Activated naive CD4-positive, alpha-beta T cell treated with anti-CD3 and anti-CD28 coated beads, Interleukin-2, amount 50 U/mL, for 24 hours (primary cell): ENCODE results near the gene ZDHHC11.
"Not testable (repeated sequence)": the region's sequence is repeated elsewhere in the genome, so short reads cannot be mapped to it uniquely, and the experiment has no call there.

Source experiments
- H3K27ac Mint-ChIP-seq: one replicate; pipeline ENCODE4 v1.8.0; 2021; ENCODE audit warnings: mild to moderate bottlenecking, mixed read lengths
- H3K27me3 Mint-ChIP-seq: one replicate; pipeline ENCODE4 v1.8.0; 2021; ENCODE audit warnings: mixed read lengths
- H3K36me3 Mint-ChIP-seq: one replicate; pipeline ENCODE4 v1.8.0; 2021; ENCODE audit warnings: mixed read lengths
- H3K4me1 Mint-ChIP-seq: one replicate; pipeline ENCODE4 v1.8.0; 2021; ENCODE audit warnings: mixed read lengths
- H3K4me3 Mint-ChIP-seq: one replicate; pipeline ENCODE4 v1.8.0; 2021; ENCODE audit warnings: mild to moderate bottlenecking, mixed read lengths
- H3K9me3 Mint-ChIP-seq: one replicate; pipeline ENCODE4 v1.8.0; 2021; ENCODE audit warnings: mixed read lengths

Gene ZDHHC11

DNA sequence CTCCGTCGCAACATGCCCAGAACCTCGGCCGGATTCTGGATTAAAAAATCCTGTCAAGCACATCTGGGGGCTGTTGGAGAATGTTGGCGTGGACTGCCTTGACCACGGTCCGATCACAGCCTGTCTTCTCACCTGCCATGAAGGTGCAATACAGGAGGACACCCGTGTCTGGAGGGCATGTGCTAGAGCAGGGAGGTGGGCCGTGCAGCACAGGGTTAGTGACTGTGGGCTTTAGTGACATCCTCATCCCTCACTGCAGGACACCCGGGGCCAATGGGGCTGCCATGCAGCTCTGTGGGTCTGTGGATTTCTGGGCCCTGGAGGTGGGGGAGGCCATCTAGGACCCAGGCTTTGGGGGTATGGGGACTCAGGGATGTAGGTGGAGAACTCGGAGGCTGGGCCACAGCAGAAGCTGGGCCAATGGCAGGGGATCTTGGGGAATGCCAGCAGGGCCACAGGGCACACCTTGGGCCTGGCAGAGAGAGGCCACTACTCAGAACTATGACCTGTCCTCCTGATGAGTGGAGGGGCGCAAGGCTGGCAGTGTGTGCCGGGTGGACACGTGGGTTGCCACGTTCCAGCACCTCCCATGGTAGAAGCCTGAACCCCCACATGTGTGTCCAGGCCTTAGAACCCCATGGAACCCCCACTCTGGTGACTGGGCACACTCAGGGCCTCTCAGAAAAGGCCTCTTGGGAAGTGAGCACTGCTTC, 89.6 kb downstream of the ZDHHC11 start:
- Mint-ChIP-seq H3K36me3 (no peaks in the 10 kb centered on the region), H3K27me3 (no peaks in the 10 kb centered on the region), H3K4me3 (no peak overlapping the region), H3K9me3 (no peaks in the 10 kb centered on the region), H3K4me1 (peaks cover 15% of the 10 kb centered on the region), H3K27ac (no peak overlapping the region)

DNA sequence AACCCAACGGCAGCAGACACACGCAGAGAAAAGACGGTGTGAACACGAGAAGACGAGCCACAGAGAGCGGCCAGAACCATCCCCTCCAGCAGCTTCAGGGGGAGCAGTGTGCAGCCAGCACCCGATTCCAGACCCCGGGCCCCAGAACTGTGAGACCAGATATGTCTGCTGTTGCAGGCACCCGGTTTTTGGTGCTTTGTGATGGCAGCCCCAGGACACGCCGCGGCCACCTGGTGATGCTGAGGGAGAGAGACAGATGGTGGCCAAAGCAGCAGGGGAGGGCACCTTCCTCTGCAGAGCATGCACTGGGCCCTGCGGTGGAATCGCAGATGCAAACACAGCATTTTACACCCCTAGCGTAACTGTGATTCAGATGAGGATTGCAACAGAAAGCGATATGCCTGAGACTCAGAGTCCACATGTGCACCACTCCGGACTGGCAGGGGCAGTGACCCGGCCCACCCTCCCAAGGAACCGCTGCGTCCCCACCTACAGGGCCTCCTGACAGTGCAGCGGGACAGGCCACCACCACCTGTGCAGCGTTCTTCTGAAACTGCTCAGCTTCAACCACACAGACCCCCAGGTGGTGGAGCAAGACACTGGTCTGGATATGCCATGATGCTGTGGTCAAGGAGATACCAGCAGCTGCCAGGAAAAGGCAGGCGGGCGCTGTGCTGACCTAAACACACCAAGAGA, 90.3 kb downstream of the ZDHHC11 start:
- Mint-ChIP-seq H3K36me3 (no peaks in the 10 kb centered on the region), H3K27ac (no peak overlapping the region), H3K4me1 (peaks cover 15% of the 10 kb centered on the region), H3K27me3 (no peaks in the 10 kb centered on the region), H3K4me3 (no peak overlapping the region), H3K9me3 (no peaks in the 10 kb centered on the region)

DNA sequence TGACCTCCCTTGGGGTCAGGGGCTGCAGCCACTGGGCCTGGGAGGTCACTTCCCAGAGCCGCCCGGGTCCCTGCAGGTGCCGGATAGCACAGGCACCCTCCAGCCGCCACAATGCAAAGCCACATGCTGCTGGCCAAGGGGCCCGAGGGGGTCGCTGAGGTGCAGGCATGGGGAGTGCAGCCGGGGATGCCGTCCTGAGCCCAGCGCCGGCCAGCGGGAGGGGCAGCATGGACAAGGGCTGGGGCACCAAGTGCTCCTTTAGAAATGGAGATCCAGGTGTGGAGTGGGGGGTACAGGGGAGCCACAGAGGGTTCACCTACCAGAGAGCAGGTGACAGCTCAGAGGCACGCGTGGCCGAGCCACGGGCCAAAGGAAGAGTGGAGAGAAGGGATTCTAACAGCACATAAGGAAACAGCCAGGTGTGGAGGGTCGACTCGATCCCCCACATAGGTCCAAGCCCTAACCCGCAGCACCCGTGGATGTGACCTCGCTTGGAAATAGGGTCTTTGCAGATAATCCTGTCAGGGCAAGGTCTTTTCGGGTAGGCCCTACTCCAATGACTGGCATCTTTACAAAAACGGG, 90.9 kb downstream of the ZDHHC11 start:
- no peak overlapping the region for H3K27ac Mint-ChIP-seq
- no peaks in the 10 kb centered on the region for H3K27me3 Mint-ChIP-seq
- no peak overlapping the region for H3K4me3 Mint-ChIP-seq
- H3K36me3 Mint-ChIP-seq: no peaks in the 10 kb centered on the region
- no peaks in the 10 kb centered on the region for H3K9me3 Mint-ChIP-seq
- peaks cover 15% of the 10 kb centered on the region for H3K4me1 Mint-ChIP-seq

DNA sequence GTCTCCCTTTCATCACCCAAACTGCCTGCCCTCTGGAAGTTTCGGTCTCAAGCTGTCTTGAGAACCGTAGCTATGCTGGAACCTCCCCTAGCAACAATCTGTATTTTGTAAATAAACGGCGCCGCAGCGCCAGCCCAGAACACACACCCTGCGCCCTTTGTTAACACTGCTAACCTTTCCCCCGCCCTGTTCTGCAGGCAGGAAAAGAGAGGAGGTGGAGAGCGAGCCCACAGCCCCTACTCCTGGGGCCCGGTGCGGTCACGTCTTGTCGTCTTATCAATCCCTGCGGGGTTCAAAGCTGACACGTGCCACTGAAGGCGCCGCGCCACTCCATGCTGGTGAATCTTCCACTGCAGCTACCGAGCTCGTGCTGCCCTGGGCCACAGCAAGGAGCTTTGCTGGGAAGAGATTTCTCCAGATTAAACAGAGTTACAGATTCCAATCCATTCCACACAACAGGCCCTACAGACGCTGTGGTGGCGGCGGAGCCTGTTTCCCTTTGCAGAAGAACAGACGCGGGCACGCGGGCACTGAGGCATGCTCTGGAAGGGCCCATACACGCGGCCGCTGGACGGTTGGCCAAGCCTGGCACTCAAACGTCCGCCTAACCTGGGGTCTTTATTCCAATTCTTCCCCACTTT, 91.6 kb downstream of the ZDHHC11 start:
- Mint-ChIP-seq H3K9me3 (no peaks in the 10 kb centered on the region), H3K4me3 (peak overlapping the region; percentile 12), H3K36me3 (no peaks in the 10 kb centered on the region), H3K27me3 (no peaks in the 10 kb centered on the region), H3K27ac (no peak overlapping the region), H3K4me1 (peaks cover 15% of the 10 kb centered on the region)

DNA sequence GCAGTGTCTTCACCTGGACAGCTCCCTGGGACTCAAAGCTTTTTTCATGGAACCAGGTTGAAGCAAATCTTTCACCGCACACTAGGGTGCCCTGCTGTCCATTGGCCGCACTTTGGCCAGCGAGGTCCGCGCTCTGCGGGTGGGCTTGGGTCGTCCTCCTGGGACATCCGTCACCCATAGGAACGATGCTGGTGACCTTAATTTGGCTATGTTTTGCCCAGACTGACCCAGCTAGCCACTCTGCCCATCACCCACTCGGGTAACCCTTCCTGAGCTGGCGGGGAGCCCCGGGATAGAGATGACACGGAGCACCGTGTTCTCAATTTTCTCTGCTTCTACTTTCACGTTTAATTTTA, 92.1 kb downstream of the ZDHHC11 start:
- Mint-ChIP-seq H3K27me3 (no peaks in the 10 kb centered on the region), H3K4me1 (peaks cover 15% of the 10 kb centered on the region), H3K27ac (no peak overlapping the region), H3K4me3 (peak overlapping the region; percentile 12), H3K9me3 (no peaks in the 10 kb centered on the region), H3K36me3 (no peaks in the 10 kb centered on the region)

DNA sequence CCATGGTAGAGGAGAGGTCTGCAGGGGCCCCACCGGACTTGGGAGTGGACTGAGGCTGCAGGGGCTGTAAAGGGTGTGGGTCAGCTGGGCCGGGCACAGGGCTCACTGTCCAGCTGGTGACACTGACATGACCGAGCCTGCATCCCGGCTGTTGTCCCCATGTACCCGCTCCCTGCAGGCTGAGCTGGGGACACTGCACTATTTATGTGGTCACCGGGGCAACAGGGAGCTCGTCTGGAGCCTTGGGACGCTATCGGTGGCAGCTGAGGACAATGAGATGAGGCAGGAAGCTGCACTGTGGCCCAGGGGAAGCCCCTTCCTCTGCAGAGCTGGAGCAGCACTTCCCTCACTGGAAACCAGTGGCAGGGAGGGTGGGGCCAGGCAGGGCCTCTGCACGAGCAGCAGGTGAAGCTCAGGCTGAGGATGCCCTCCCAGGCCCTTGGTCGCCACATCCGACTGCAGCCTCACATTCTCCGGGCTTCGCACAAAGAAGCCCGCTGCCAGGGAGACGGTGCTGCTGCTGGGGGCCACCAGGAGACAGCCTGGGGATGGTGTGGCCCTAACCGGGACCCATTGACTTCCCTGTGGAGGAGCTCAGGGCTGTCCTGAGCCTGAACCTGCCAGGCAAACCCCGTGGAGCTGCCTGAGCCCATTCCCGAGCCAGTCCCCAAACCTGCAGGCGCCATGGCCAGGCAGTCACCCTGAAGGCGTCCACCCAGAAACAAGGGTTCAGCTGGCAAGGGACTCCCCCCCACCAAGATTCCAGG, 92.7 kb downstream of the ZDHHC11 start:
- no peak overlapping the region for H3K27ac Mint-ChIP-seq
- H3K4me3 Mint-ChIP-seq: no peak overlapping the region
- H3K27me3 Mint-ChIP-seq: no peaks in the 10 kb centered on the region
- H3K9me3 Mint-ChIP-seq: no peaks in the 10 kb centered on the region
- H3K36me3 Mint-ChIP-seq: no peaks in the 10 kb centered on the region
- peaks cover 15% of the 10 kb centered on the region for H3K4me1 Mint-ChIP-seq

DNA sequence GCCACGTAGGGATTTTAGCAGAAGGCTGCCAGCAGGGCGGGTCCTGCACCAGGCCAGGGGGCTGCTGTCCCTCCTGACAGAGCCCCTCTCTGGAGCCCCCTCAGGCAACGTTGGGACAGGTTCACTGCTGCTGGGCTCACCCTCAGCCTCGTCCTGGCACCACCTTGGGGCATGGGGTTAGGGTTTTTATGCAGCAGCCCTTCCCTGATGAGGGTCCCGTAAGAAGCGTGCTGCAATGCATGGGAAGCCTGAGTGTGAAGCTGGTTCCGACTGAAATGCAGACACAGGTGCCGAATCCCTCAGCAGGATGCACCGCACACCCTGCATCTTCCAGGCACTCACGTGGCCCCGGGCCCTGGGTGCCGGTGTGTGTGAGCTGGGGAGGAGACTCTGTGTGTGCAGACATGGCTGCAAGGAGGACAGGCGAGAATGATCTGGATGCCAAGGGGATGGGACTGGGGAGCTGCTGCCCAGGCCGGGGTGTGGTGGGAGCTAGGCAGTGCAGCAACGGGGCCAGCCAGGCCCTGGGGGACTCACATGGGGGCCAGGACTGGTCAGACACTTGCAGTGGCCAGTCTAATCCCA, 93.3 kb downstream of the ZDHHC11 start:
- H3K4me1 Mint-ChIP-seq: peaks cover 15% of the 10 kb centered on the region
- no peak overlapping the region for H3K4me3 Mint-ChIP-seq
- H3K27ac Mint-ChIP-seq: peak overlapping the region; percentile 23
- no peaks in the 10 kb centered on the region for H3K9me3 Mint-ChIP-seq
- no peaks in the 10 kb centered on the region for H3K36me3 Mint-ChIP-seq
- no peaks in the 10 kb centered on the region for H3K27me3 Mint-ChIP-seq

DNA sequence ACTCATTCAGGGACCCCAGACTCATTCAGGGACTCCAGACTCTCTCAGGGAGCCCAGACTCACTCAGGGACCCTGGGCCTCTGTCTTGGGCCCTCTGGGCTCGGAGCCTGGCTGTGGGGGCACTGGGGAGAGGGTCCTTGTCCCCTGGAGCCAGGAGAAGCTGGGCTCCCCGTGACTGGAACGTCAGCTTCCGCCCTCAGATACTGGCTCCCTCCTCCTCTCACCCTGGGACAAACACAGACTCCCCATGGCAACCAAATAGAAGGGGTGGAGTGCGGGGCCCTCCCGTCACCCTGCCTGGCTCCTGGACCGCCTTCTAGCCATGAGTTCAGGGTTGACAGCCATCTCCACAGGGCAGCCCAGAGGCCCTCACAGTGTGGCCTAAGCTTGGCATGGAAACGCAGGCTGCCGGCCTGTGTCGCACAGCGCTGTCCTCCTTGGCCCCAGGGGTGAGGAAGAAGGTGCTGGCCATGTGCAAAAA, 93.9 kb downstream of the ZDHHC11 start:
- no peaks in the 10 kb centered on the region for H3K9me3 Mint-ChIP-seq
- H3K27ac Mint-ChIP-seq: no peak overlapping the region
- H3K4me3 Mint-ChIP-seq: no peak overlapping the region
- no peaks in the 10 kb centered on the region for H3K36me3 Mint-ChIP-seq
- H3K4me1 Mint-ChIP-seq: peaks cover 15% of the 10 kb centered on the region
- no peaks in the 10 kb centered on the region for H3K27me3 Mint-ChIP-seq

DNA sequence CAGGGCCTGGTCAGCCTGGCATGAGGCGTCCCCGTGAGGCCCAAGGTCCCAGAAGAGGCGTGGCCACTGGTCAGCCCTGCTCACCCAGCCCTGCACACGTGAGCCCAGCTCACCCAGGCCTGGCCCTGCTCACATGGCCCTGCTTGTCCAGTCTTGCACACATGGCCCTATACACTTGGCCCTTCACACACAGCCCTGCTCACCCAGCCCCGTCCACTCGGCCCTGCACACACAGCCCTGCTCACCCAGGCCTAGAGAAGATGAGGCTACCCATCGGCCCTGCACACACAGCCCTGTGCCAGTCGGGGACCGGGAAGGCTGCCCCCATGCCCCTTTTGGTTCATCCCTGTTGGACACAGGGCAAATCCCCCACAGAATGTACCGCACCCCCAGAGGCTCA, 94.6 kb downstream of the ZDHHC11 start:
- no peaks in the 10 kb centered on the region for H3K36me3 Mint-ChIP-seq
- no peaks in the 10 kb centered on the region for H3K27me3 Mint-ChIP-seq
- H3K4me1 Mint-ChIP-seq: peaks cover 15% of the 10 kb centered on the region
- no peak overlapping the region for H3K27ac Mint-ChIP-seq
- no peaks in the 10 kb centered on the region for H3K9me3 Mint-ChIP-seq
- H3K4me3 Mint-ChIP-seq: no peak overlapping the region

DNA sequence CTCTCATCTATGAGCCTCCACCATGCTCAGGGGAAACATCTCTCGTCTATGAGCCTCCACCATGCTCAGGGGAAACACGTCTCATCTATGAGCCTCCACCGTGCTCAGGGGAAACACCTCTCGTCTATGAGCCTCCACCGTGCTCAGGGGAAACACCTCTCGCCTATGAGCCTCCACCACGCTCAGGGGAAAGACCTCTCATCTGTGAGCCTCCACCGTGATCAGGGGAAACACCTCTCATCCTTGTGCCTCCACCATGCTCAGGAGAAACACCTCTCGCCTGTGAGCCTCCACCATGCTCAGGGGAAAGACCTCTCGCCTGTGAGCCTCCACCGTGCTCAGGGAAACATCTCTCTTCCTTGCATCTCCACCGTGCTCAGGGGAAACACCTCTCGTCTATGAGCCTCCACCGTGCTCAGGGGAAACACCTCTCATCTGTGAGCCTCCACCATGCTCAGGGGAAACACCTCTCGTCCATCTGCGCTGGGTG, 96.6 kb downstream of the ZDHHC11 start:
- peaks cover 13% of the 10 kb centered on the region for H3K4me1 Mint-ChIP-seq
- not testable (repeated sequence) for H3K4me3 Mint-ChIP-seq, H3K9me3 Mint-ChIP-seq, H3K27ac Mint-ChIP-seq, H3K36me3 Mint-ChIP-seq, H3K27me3 Mint-ChIP-seq

DNA sequence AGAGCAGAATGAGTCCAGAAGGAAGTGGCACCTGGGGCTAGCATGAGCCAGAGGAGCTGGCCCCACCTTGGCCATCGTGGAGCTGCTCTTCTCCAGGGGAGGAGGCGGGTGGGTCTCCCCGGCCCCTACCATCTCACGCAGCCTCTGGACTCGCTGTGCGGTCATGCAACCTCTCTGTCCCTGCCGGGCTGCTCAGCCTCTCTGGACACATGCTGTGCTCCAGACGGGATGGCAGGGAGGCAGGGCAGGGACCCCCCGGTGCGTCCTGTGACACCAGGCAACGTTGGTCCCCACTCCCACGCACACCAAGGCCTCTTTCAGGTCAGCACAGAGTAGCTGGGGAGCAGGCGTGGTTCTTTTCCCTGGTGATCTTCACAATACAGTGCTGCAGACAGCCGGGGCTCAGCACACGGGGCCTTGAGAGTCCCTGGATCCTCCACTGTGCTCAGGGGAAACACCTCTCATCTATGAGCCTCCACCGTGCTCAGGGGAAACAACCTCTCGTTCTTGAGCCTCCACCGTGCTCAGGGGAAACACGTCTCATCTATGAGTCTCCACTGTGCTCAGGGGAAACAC, 97.1 kb downstream of the ZDHHC11 start:
- not testable (repeated sequence) for H3K27me3 Mint-ChIP-seq, H3K4me1 Mint-ChIP-seq, H3K27ac Mint-ChIP-seq, H3K9me3 Mint-ChIP-seq, H3K4me3 Mint-ChIP-seq, H3K36me3 Mint-ChIP-seq

DNA sequence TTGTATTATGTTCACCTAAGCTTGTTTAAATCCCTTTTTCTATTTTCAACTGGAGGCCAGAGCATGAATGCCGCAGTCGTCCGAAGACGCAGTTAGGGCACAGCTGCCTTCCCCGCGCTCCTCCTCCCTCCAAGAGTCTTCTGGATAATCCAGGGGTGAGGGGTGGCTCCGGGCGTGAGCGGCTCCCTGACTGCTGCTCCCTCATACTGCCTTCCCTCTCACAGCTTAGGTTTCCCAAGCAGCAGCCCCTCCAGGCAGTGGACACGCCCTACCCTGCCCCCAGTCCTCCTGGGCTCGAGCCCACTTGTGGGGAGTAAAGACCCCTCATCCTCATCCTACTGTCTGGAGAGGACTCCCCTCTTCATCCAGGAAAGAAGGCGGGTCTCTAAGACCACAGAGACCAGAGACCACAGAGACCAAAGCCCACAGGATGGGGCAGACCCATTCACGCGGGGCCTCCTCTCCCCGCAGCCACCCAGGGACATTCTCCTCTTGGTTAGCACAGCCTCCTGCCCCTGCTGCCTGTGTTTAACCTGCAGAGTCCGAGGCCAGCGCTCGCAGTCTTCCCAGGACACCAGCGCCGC, 98.2 kb downstream of the ZDHHC11 start:
- H3K27me3 Mint-ChIP-seq, H3K9me3 Mint-ChIP-seq, H3K4me3 Mint-ChIP-seq: not testable (repeated sequence)

DNA sequence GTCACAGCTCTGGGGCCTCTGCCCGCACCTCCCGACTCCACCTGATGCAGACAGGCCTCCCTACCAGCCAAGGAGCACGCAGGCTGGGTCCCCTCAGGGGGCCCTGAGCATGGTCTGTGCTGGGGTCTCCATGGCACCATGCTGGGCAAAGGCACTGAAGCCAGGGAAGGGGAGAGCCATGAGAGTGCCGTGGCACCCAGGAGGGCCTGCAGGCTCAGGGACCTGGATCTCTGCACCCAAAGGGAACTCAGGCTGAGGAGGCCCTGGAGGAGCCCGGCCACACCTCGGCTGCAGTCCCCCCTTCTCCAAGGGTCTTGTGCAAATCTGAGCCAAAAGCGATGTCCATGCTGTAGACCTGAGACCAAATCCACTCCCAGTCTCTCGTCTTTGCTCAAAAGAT, 98.8 kb downstream of the ZDHHC11 start:
- not testable (repeated sequence) for H3K27me3 Mint-ChIP-seq, H3K9me3 Mint-ChIP-seq, H3K4me1 Mint-ChIP-seq, H3K36me3 Mint-ChIP-seq, H3K4me3 Mint-ChIP-seq, H3K27ac Mint-ChIP-seq

More for the DNA sequence above, 98.2 kb downstream of the ZDHHC11 start:
- not testable (repeated sequence) for H3K27ac Mint-ChIP-seq, H3K4me1 Mint-ChIP-seq, H3K36me3 Mint-ChIP-seq

DNA sequence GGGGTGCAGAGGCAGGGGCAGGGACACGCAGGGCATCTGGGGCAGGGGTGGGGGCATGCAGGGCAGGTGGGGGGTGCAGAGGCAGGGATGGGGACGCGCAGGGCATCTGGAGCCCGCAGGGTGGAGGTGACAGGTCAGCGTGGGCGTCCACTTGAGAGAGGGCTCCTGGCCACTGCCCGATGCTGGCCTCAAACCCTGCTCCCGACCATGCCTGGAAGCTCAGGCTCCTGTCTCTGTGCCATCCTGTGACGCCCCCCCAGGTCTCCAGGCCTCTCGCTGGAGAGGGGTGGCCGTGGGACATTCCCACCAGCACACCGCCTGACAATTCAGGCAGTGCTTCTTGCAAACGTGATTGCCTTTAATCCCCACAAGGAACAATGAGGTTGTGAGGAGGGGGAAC, 99.3 kb downstream of the ZDHHC11 start:
- Mint-ChIP-seq H3K9me3 (no peaks in the 10 kb centered on the region), H3K4me1 (no peaks in the 10 kb centered on the region), H3K27ac (no peak overlapping the region), H3K27me3 (peaks cover 1% of the 10 kb centered on the region), H3K36me3 (no peaks in the 10 kb centered on the region), H3K4me3 (no peak overlapping the region)
